ENCODE results near the gene DNHD1.

Gene DNHD1

GRCh38 chr11:6614446-6614845, 117.4 kb downstream of the DNHD1 start:
- DNase-seq = no peak

DNA sequence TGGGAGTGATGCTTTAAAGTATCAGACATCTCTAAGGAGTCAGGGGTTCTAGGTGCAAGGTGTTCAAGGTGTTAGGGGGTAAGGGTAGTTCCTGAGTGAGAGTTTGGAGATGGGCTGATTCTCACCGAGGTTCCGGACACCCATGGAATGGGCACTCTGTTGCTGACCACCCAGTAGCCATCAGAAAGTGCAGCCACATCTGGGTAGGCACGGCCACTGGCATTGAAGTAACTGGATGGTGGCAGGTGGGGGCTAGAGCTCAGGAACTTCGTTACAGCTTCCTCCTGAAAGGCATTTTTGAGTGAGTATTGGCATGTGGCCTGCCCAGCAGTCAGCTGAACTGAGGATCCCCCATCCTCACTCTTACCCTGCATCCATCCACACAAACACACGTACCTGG, 118.0 kb downstream of the DNHD1 start:
- DNase-seq = no peak

GRCh38 chr11:6615882-6616585, 119.0 kb downstream of the DNHD1 start:
- no peak for DNase-seq

GRCh38 chr11:6616596-6617250, 119.6 kb downstream of the DNHD1 start:
- no peak for DNase-seq

DNA sequence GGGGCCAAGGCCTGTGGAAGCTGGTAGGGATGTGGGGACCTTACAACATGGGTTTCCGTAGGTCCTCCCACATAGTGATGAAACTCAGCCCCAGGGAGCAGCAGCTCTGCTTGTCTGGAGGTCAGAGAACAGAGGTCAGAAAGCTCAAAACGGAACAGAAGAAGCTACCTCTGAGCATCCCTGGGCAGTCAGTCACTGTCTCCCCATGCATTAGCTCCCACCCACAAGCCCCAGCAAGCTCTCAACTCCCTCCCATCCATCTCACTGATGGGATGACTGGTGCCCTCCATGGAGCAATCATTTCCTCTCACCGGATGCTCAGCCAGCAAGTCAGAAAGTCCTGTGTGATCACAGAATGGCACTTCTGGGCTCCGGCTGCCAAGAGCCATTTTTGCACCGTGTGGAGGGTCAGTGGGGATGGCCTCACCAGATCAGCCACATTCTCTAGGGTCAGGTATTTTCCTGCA, 120.3 kb downstream of the DNHD1 start:
- DNase-seq = no peak

DNA sequence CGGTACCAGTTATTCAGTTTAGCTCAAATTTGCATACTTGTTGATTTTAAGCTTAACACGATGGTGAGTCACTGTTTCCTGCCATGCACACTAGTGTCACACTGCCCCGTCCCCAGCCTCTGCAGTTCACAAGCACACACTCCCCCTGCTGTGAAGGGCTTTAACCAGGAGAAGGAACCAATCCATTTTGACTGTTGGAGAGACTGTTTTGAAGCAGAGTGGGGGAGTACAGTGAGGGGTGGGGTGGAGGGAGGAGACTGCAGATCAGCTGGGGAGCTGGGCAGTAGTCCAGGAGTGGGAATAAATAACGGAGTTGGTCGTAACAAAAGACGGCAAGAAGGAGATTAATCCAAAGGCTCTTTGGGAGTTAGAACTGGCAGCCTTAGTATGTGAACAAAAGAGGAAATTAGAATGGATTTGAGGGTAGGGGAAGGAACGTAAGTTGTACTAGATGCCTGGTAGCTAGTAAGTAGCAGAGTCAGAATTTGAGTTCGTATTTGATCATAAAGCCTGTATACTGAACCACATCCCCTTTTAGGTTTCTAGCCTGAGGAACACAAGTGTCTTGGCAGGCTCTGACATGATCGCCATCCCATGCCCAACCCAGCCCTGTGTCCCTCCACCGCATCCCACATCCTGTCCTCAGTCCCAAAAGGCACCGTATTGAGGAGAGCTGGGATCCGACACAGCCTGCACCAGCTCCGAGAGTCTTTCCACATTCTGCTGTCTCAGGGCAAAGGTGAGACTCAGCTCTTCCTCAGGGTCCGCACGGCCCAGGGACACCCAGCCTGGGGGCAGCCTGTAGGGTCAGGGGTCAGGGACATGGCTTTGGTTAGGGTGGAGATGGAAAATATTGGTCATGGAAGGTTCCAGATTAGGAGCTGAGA, 121.3 kb downstream of the DNHD1 start:
- no peak for DNase-seq

DNA sequence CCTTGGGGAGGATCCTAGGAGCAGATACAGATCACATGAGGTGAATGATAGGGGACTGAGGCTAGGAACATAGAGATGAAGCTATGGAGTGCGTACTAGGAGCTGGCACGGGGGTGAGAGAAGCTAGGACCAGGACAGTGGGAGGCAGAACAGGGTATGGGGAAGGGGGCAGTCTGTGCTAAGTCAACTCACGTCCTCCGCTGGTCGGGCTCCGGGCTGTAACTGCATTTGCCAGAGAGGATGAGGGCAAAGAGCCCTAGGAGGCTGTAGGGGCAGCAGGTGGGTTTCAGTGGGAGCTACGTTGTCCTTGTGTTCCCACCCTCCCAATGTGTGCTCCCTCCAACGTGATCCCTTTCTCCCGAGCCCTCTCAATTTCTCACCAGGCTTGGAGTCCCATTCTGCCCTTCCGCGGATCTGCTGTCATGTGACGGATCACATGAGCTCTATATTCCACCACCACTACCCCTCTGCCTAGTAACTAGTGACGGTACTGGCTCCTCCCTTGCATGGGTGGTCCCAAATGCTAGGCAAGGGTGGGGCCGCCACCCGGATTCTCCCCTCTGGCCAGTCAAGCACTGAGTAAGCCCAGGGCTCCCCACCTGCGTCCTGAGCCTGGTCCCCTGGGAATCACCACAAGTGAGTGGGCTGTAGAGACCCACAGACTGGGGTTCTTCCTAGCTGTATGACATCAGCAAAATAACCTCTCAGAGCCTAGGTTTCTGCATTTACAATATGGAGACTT, 122.1 kb downstream of the DNHD1 start, which contains the start of gene TPP1:
Gene TPP1 (minus strand): TSS at position 419 of the 742 bp plus-strand sequence. CDS start 22 bp downstream, at position 397.
- peak; percentile 84 to 93 (median 93) for DNase-seq

- DNase-seq = no peak
Measured at GRCh38 chr11:6620636-6621035, 123.6 kb downstream of the DNHD1 start.

All from NCI-H1417 (cell line).